Inflammatory macrophage (primary cell): ENCODE results near the gene SLC6A9.

Experiments
- DNase-seq, 2 donors: peaks; one replicate each; pipeline ENCODE4 v3.0.0-alpha.2; 2020 to 2022

SLC6A9 gene

GRCh38 chr1:44047131-44047530 is 15.9 kb upstream of the SLC6A9 start:
- DNase-seq, result no peak

- DNase-seq, result no peak
These were observed 13.8 kb upstream of the SLC6A9 start for GRCh38 chr1:44045064-44045463.

GRCh38 chr1:44044071-44044801 is 13.0 kb upstream of the SLC6A9 start:
- DNase-seq, result no peak

GRCh38 chr1:44043176-44044070 is 12.2 kb upstream of the SLC6A9 start:
- DNase-seq, result no peak

GRCh38 chr1:44040846-44041245 is 9.6 kb upstream of the SLC6A9 start:
- peak in 1 of 2 donors; percentile 21 for DNase-seq

GRCh38 chr1:44040418-44040817 is 9.2 kb upstream of the SLC6A9 start:
- no peak for DNase-seq

- DNase-seq, result no peak
These were observed 7.8 kb upstream of the SLC6A9 start for GRCh38 chr1:44038876-44039657.

- DNase-seq, result no peak
These were observed 5.9 kb upstream of the SLC6A9 start for GRCh38 chr1:44037154-44037553.

- peak; percentile 64 to 76 for DNase-seq
These were observed 5.3 kb upstream of the SLC6A9 start for GRCh38 chr1:44036409-44037139.

- no peak for DNase-seq
These were observed 4.6 kb upstream of the SLC6A9 start for GRCh38 chr1:44035726-44036408.

- DNase-seq, result no peak
These were observed 3.9 kb upstream of the SLC6A9 start for GRCh38 chr1:44034976-44035716.

- no peak for DNase-seq
These were observed 3.2 kb upstream of the SLC6A9 start for GRCh38 chr1:44034423-44034822.

- no peak for DNase-seq
These were observed 2.5 kb upstream of the SLC6A9 start for GRCh38 chr1:44033756-44034155.

- DNase-seq, result no peak
These were observed 1.8 kb upstream of the SLC6A9 start for GRCh38 chr1:44033041-44033575.

- DNase-seq, result no peak
These were observed 1.0 kb upstream of the SLC6A9 start for GRCh38 chr1:44032170-44032790.

GRCh38 chr1:44030605-44031251 is 534 bp downstream of the SLC6A9 start:
- peak; percentile 2 to 10 for DNase-seq

GRCh38 chr1:44029911-44030604 is 1.2 kb downstream of the SLC6A9 start:
- peak; percentile 87 to 90 for DNase-seq

GRCh38 chr1:44029260-44029910 is 1.9 kb downstream of the SLC6A9 start:
- no peak for DNase-seq
